Vagina (tissue), 2 donors: ENCODE measurements around the gene ERO1B. TPM values are rescaled to one million over a fixed set of nuclear protein-coding genes. Genes with fewer than 3 reads are reported as not detected.
"Not testable (repeated sequence)": the region's sequence is repeated elsewhere in the genome, so short reads cannot be mapped to it uniquely, and the experiment has no call there.

Experiments used
- DNase-seq, 2 donors: peaks; one replicate each; pipeline ENCODE4 v3.0.0-alpha.2; 2017; ENCODE audit errors: extremely low spot score in 2 of 2
- H3K27ac ChIP-seq: fragments of 200-600 bp; sonication (generic); one replicate; pipeline ENCODE4 v1.5.1; 2019
- H3K27me3 ChIP-seq: fragments of 200-600 bp; sonication (generic); one replicate; pipeline ENCODE4 v1.5.1; 2019
- H3K36me3 ChIP-seq, 2 donors: fragments of 200-600 bp; sonication (generic); one replicate each; pipeline ENCODE4 v1.5.1; 2017 to 2019
- H3K4me1 ChIP-seq: fragments of 200-600 bp; sonication (generic); one replicate; pipeline ENCODE4 v1.5.1; 2019
- H3K4me3 ChIP-seq, 2 donors: fragments of 200-600 bp; sonication (generic); 1 replicate in 1 of 2; 2 replicates in 1 of 2; pipeline ENCODE4 v1.5.1; 2016 to 2019
- H3K9me3 ChIP-seq: fragments of 200-600 bp; sonication (generic); one replicate; pipeline ENCODE4 v1.5.1; 2019
- CTCF ChIP-seq, 3 experiments: fragments of 450-650 bp in 2 of 3; fragments of 200-600 bp in 1 of 3; sonication (generic) in 1 of 3; IDR thresholded peaks; one replicate each; pipeline ENCODE4 v1.5.1; 2017 to 2019; ENCODE audit warnings: antibody characterized with exemption in 3 of 3, mild to moderate bottlenecking in 2 of 3, moderate library complexity in 2 of 3
- POLR2A ChIP-seq, 2 donors: fragments of 450-650 bp; IDR thresholded peaks; one replicate each; pipeline ENCODE4 v1.6.1; 2017; ENCODE audit warnings: antibody characterized with exemption in 2 of 2, mild to moderate bottlenecking in 2 of 2, moderate library complexity in 2 of 2
- POLR2AphosphoS5 ChIP-seq, 2 donors: sonication (generic); formaldehyde crosslinking; IDR thresholded peaks; one replicate each; pipeline ENCODE4 v1.9.0; 2017; ENCODE audit warnings: antibody characterized with exemption in 2 of 2, mild to moderate bottlenecking in 2 of 2, low read depth in 1 of 2; ENCODE audit not compliant: insufficient read depth in 1 of 2
- intact Hi-C: fragments of 100-400 bp; cut with DNase I; formaldehyde crosslinking; loops from one replicate; pipeline ENCODE4 v1.15.1; 2023
- total RNA-seq: library from RNA; depleted of rRNA; stranded (reverse); fragments of >200 nt; gene quantifications from one replicate; pipeline ENCODE4 v1.2.3, GENCODE V29; 2016

Gene ERO1B
- total RNA-seq, 1 donor from 2014 or later = 10.3 TPM

GRCh38 chr1:236315518-236315917 is 33.8 kb upstream of the ERO1B start:
- Histone ChIP-seq H3K27ac (no peak overlapping the region), H3K9me3 (no peaks in the 10 kb centered on the region), H3K27me3 (no peaks in the 10 kb centered on the region), H3K4me3 (no peak overlapping the region), H3K4me1 (no peaks in the 10 kb centered on the region), H3K36me3 (no peaks in the 10 kb centered on the region)
- intact Hi-C loops = no loop called here
- no peak for TF ChIP-seq POLR2AphosphoS5 (IDR thresholded peaks at IDR 0.05; ENCODE audit: insufficient read depth in 1 of 2, low read depth in 1 of 2)
- no peak for TF ChIP-seq CTCF (IDR thresholded peaks at IDR 0.05)
- no peak for TF ChIP-seq POLR2A (IDR thresholded peaks at IDR 0.05)
- no peak for DNase-seq

DNA sequence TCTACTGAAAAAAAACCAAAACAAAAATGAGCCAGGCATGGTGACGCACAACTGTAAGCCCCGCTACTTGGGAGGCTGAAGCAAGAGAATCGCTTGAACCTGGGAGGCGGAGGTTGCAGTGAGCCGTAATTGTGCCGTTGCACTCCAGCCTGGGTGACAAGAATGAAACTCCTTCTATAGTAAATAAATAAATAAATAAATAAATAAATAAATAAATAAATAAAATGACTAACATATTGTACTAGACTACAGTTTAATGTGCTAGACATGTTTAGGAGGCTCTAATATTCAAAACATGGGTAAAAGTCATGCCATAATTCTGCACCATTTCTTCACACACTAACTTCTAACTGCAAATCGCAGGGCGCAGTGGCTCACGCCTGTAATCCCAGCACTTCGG is 33.3 kb upstream of the ERO1B start:
- DNase-seq = no peak
- Histone ChIP-seq H3K27ac (no peak overlapping the region), H3K27me3 (no peaks in the 10 kb centered on the region), H3K36me3 (no peaks in the 10 kb centered on the region), H3K4me3 (no peak overlapping the region), H3K9me3 (no peaks in the 10 kb centered on the region), H3K4me1 (no peaks in the 10 kb centered on the region)
- TF ChIP-seq CTCF (IDR thresholded peaks at IDR 0.05) (no peak), POLR2AphosphoS5 (IDR thresholded peaks at IDR 0.05; ENCODE audit: insufficient read depth in 1 of 2, low read depth in 1 of 2) (no peak), POLR2A (IDR thresholded peaks at IDR 0.05) (no peak)
- intact Hi-C loops = no loop called here

DNA sequence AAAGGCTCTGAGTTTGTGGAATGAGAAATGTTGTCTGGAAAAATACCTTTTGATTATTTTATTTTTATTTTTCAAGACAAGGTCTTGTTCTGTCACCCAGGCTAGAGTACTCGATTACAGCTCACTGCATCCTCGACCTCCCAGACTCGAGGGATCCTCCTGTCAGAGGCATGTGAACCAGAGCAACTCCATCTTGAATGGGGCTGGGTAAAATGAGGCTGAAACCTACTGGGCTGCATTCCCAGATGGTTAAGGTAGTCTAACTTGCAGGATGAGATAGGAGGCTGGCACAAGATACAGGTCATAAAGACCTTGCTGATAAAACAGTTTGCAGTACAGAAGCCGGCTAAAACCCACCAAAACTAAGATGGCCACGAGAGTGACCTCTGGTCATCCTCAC is 32.3 kb upstream of the ERO1B start:
- H3K9me3 ChIP-seq, H3K27me3 ChIP-seq, DNase-seq, H3K27ac ChIP-seq, H3K4me1 ChIP-seq, H3K36me3 ChIP-seq, H3K4me3 ChIP-seq, intact Hi-C loops: not testable (repeated sequence)

DNA sequence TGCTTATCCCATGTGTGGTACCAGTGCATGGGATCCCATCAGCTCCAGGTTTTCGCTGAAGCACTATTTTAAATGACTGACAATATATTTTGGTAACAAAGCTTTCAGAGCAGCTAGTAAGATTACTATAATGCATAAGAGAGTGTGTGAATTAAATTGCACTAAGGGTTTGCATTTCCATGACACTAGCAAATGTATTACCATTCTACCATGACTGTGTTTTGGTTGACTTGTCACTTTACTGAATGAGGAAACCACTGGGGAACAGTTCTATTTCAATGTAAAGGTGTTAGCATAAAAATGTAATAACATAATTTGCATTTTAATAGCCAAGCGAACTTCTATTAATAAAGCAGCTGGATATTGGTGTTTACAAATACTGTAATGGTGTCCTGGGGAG is 31.7 kb upstream of the ERO1B start:
- Histone ChIP-seq H3K27me3 (no peaks in the 10 kb centered on the region), H3K36me3 (no peaks in the 10 kb centered on the region), H3K27ac (no peak overlapping the region), H3K4me1 (no peaks in the 10 kb centered on the region), H3K4me3 (no peak overlapping the region), H3K9me3 (no peaks in the 10 kb centered on the region)
- intact Hi-C loops = no loop called here
- no peak for DNase-seq
- TF ChIP-seq POLR2AphosphoS5 (IDR thresholded peaks at IDR 0.05; ENCODE audit: insufficient read depth in 1 of 2, low read depth in 1 of 2) = no peak
- TF ChIP-seq POLR2A (IDR thresholded peaks at IDR 0.05) = no peak
- TF ChIP-seq CTCF (IDR thresholded peaks at IDR 0.05) = no peak

GRCh38 chr1:236311040-236311439 is 29.3 kb upstream of the ERO1B start:
- Histone ChIP-seq H3K36me3 (no peaks in the 10 kb centered on the region), H3K27me3 (no peaks in the 10 kb centered on the region), H3K4me1 (no peaks in the 10 kb centered on the region), H3K4me3 (no peak overlapping the region), H3K9me3 (no peaks in the 10 kb centered on the region), H3K27ac (no peak overlapping the region)
- DNase-seq = no peak
- no peak for TF ChIP-seq CTCF (IDR thresholded peaks at IDR 0.05)
- intact Hi-C loops = no loop called here

DNA sequence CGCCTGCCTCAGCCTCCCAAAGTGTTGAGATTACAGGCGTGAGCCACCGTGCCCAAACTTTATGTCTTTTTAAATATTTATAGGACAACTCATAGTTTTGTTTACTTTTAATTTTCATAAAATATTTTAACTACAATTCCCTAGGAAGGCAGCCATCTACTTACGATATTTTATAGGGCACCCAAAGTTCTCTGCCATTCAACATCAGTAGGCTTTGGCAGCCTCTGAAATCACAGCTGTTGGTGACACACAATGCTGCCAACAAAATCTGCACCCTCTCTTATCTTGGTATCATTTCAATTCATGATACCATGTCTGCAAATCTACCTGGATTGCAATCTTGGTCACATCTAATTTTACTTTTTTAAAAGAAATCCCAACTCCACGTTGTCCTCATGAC is 27.1 kb upstream of the ERO1B start:
- intact Hi-C loops = no loop called here
- no peak overlapping the region for H3K4me3 ChIP-seq
- H3K27ac ChIP-seq = no peak overlapping the region
- no peaks in the 10 kb centered on the region for H3K27me3 ChIP-seq
- TF ChIP-seq POLR2A (IDR thresholded peaks at IDR 0.05) = no peak
- no peak for TF ChIP-seq CTCF (IDR thresholded peaks at IDR 0.05)
- TF ChIP-seq POLR2AphosphoS5 (IDR thresholded peaks at IDR 0.05; ENCODE audit: insufficient read depth in 1 of 2, low read depth in 1 of 2) = no peak
- no peak for DNase-seq
- no peaks in the 10 kb centered on the region for H3K4me1 ChIP-seq
- no peaks in the 10 kb centered on the region for H3K9me3 ChIP-seq
- H3K36me3 ChIP-seq = no peaks in the 10 kb centered on the region
